ENCODE data around the gene MAP3K4. TPM values are rescaled to one million over a fixed set of nuclear protein-coding genes. Genes with fewer than 3 reads are reported as not detected.

Gene MAP3K4
- total and polyA plus RNA-seq, 2 of the 4 experiments (the other 2 are of a cell fraction), result 11.5 to 20.4 TPM

DNA sequence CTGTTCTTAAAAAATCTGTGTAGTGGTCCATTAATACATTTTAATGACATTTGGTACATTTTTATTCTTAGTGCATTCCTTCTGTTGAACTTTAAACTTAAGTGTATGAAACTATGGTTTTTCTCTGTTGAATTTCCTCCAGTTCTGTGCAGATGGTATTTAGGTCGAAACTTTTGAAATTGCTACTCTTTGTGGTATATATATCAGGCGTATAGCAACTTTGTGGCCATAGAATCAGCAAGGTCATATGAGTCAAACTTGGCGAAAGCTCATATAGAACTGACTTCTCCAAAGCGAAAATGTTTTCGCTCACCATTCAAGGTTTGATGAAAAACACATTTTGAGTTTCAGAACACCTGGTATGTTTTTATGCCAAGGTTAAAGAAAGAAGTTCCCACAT lies 93.7 kb downstream of the MAP3K4 start:
- Histone ChIP-seq H3K9me1 (ENCODE audit: insufficient read depth, low read length) (peaks cover 5% of the 10 kb centered on the region), H3K36me3 (ENCODE audit: control insufficient read depth, insufficient read depth, low read length) (peaks cover 45% of the 10 kb centered on the region), H3K4me3 (ENCODE audit: insufficient read depth, low read depth, low read length) (no peak overlapping the region), H3K4me2 (ENCODE audit: low read depth, low read length) (no peak overlapping the region), H3K14ac (replicated peaks; ENCODE audit: low read depth, low read length) (no peak overlapping the region), H3K27ac (ENCODE audit: insufficient read depth, low read length) (no peak overlapping the region), H4K20me1 (ENCODE audit: insufficient read depth, low read length) (no peaks in the 10 kb centered on the region), H2AFZ (replicated peaks; ENCODE audit: low read length, poor library complexity) (no peak overlapping the region), H3K9me3 (ENCODE audit: control insufficient read depth, insufficient read depth, low read length) (no peaks in the 10 kb centered on the region), H3K4me1 (ENCODE audit: control insufficient read depth, insufficient read depth, low read length) (no peaks in the 10 kb centered on the region; the same call in 1 of the 2 replicates), H3K23ac (ENCODE audit: low read depth, low read length) (no peak overlapping the region), H2AK9ac (replicated peaks; ENCODE audit: low read depth, low read length, poor library complexity) (no peak overlapping the region), H2BK120ac (ENCODE audit: low read depth, low read length) (no peak overlapping the region), H4K91ac (ENCODE audit: insufficient read depth, low read depth, low read length) (no peak overlapping the region), H4K8ac (ENCODE audit: low read depth in 2 of 2, low read length in 2 of 2) (no peak overlapping the region), H2AK5ac (ENCODE audit: low read depth, low read length) (no peak overlapping the region), H2BK20ac (ENCODE audit: low read depth, low read length) (no peak overlapping the region), H3K18ac (ENCODE audit: low read depth, low read length) (no peak overlapping the region), H3K4ac (ENCODE audit: low read depth, low read length) (no peak overlapping the region), H3K9ac (ENCODE audit: low read depth, low read length) (no peak overlapping the region), H3K79me1 (ENCODE audit: low read depth in 1 of 2, low read length in 2 of 2) (peaks cover 4 to 5% of the 10 kb centered on the region in 2 experiments; a peak in 1 of 4 replicates), H2BK15ac (ENCODE audit: low read depth, low read length) (no peak overlapping the region), H4K5ac (ENCODE audit: low read depth, low read length) (no peak overlapping the region), H2BK5ac (ENCODE audit: low read depth, low read length, poor library complexity, severe bottlenecking) (no peak overlapping the region), H3K27me3 (ENCODE audit: control insufficient read depth, insufficient read depth, low read length) (no peaks in the 10 kb centered on the region), H3K56ac (ENCODE audit: extremely low read depth, insufficient read depth, low read length) (no peak overlapping the region)
- 100% methylated on average over 1 of the region's 5 CpGs; no CpG with 5 or more reads in 1 of the 2 experiments for WGBS, 2 experiments (ENCODE audit: extremely low coverage in 2 of 2, insufficient read length in 1 of 2)
- intact Hi-C loops (cut with micrococcal nuclease), result no loop called here
- TF ChIP-seq RCOR1 (IDR thresholded peaks at IDR 0.05; ENCODE audit: insufficient replicate concordance, low read length) (no peak), NFE2L2 (IDR thresholded peaks at IDR 0.05; ENCODE audit: low read depth, low read length) (no peak), RAD21 (IDR thresholded peaks at IDR 0.05; ENCODE audit: low read length) (no peak), BHLHE40 (IDR thresholded peaks at IDR 0.05; ENCODE audit: low read depth, low read length) (no peak), SMC3 (IDR thresholded peaks at IDR 0.05; ENCODE audit: low read depth, low read length) (no peak), RFX5 (IDR thresholded peaks at IDR 0.05; ENCODE audit: low read depth, low read length) (no peak), MXI1 (IDR thresholded peaks at IDR 0.05; ENCODE audit: borderline replicate concordance, low read depth, low read length) (no peak)
- TF ChIP-seq, protein P1, sequence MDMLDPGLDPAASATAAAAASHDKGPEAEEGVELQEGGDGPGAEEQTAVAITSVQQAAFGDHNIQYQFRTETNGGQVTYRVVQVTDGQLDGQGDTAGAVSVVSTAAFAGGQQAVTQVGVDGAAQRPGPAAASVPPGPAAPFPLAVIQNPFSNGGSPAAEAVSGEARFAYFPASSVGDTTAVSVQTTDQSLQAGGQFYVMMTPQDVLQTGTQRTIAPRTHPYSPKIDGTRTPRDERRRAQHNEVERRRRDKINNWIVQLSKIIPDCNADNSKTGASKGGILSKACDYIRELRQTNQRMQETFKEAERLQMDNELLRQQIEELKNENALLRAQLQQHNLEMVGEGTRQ (IDR thresholded peaks at IDR 0.05; ENCODE audit: low read depth, low read length), result no peak
- POLR2A ChIA-PET (ENCODE audit: unreplicated experiment), result no interaction called here
- ATAC-seq (ENCODE audit: low read depth) (no peak), DNase-seq (peak; percentile 10)
- no TSS peak for BruUV-seq (replicated peaks)
- dilution Hi-C loops (cut with HindIII; ENCODE audit: low sequenced_read_pairs, unreplicated experiment), result no loop called here
- CTCF ChIA-PET, result no interaction called here
- in situ Hi-C loops (cut with MboI; ENCODE audit: low sequenced_read_pairs), result no loop called here
